Measurements from ENCODE around the gene ABITRAM. TPM values are rescaled to one million over a fixed set of nuclear protein-coding genes. Genes with fewer than 3 reads are reported as not detected.

The ABITRAM gene
- total and polyA plus RNA-seq, 2 donors (not counting 3 experiments of a cell fraction or from before 2014, with no cell fraction given) = 8.8 to 10.6 TPM

- Histone ChIP-seq H3K79me2 (ENCODE audit: control insufficient read depth, insufficient read depth, low read length) (no peaks in the 10 kb centered on the region), H3K36me3 (ENCODE audit: control insufficient read depth in 2 of 2, extremely low read depth in 1 of 2, insufficient read depth in 2 of 2, low read length in 2 of 2) (peaks cover 8 to 22% of the 10 kb centered on the region in 2 experiments), H2AFZ (ENCODE audit: low read depth, low read length) (no peak overlapping the region), H3K4me1 (ENCODE audit: control insufficient read depth, extremely low read depth, insufficient read depth, low read length) (peaks cover 1% of the 10 kb centered on the region), H3K9me1 (replicated peaks; ENCODE audit: control insufficient read depth, extremely low read depth, insufficient read depth, low read length) (no peaks in the 10 kb centered on the region), H3K9me3 (replicated peaks; ENCODE audit: control insufficient read depth, insufficient read depth, low read length) (no peaks in the 10 kb centered on the region), H3K4me2 (ENCODE audit: insufficient read depth, low read length) (no peak overlapping the region), H3K9ac (replicated peaks; ENCODE audit: extremely low read depth, insufficient read depth, low read length) (no peak overlapping the region), H3K4me3 (replicated peaks in 1 of 3; ENCODE audit: insufficient read depth in 1 of 3, low read depth in 1 of 3, low read length in 3 of 3) (no peak overlapping the region), H3K27ac (ENCODE audit: insufficient read depth, low read depth, low read length) (no peak overlapping the region), H4K20me1 (replicated peaks; ENCODE audit: control insufficient read depth, extremely low read depth, insufficient read depth, low read length) (no peaks in the 10 kb centered on the region), H3K27me3 (ENCODE audit: control insufficient read depth in 2 of 2, insufficient read depth in 2 of 2, low read length in 2 of 2) (no peaks in the 10 kb centered on the region)
- POLR2A ChIA-PET = no interaction called here
- DNase-seq (ENCODE audit: low read depth, low spot score) (no peak), FAIRE-seq (no peak)
- intact Hi-C loops (cut with micrococcal nuclease) = loop anchor here (10.0 kb wide), 1 partner anchor 385 kb away; the partner anchor contains the start of gene EPB41L4B
- no peak for TF ChIP-seq EZH2 (IDR thresholded peaks at IDR 0.05; ENCODE audit: borderline replicate concordance, low read depth, low read length, severe bottlenecking)
- TF ChIP-seq, protein P1, sequence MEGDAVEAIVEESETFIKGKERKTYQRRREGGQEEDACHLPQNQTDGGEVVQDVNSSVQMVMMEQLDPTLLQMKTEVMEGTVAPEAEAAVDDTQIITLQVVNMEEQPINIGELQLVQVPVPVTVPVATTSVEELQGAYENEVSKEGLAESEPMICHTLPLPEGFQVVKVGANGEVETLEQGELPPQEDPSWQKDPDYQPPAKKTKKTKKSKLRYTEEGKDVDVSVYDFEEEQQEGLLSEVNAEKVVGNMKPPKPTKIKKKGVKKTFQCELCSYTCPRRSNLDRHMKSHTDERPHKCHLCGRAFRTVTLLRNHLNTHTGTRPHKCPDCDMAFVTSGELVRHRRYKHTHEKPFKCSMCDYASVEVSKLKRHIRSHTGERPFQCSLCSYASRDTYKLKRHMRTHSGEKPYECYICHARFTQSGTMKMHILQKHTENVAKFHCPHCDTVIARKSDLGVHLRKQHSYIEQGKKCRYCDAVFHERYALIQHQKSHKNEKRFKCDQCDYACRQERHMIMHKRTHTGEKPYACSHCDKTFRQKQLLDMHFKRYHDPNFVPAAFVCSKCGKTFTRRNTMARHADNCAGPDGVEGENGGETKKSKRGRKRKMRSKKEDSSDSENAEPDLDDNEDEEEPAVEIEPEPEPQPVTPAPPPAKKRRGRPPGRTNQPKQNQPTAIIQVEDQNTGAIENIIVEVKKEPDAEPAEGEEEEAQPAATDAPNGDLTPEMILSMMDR (IDR thresholded peaks at IDR 0.05; ENCODE audit: extremely low read depth in 1 of 2, insufficient read depth in 1 of 2, low read depth in 1 of 2, low read length in 2 of 2) = no peak
- no peak for TF ChIP-seq MYC (IDR thresholded peaks at IDR 0.05; ENCODE audit: low read depth, low read length)
- no peak for TF ChIP-seq JUN (IDR thresholded peaks at IDR 0.05; ENCODE audit: borderline replicate concordance, insufficient read depth, insufficient read length, low read depth)
- no peak for TF ChIP-seq POLR2AphosphoS5 (IDR thresholded peaks at IDR 0.05; ENCODE audit: insufficient read depth, low read depth, low read length)
- TF ChIP-seq GATA2 (IDR thresholded peaks at IDR 0.05; ENCODE audit: insufficient read depth, insufficient read length, low read depth, low read length) = no peak
- no peak for TF ChIP-seq POLR2A (IDR thresholded peaks at IDR 0.05; ENCODE audit: low read depth, low read length)
- TF ChIP-seq MAX (IDR thresholded peaks at IDR 0.05; ENCODE audit: insufficient read depth, insufficient read length) = no peak
- TF ChIP-seq FOS (IDR thresholded peaks at IDR 0.05; ENCODE audit: borderline replicate concordance, insufficient read depth, low read length) = no peak
- dilution Hi-C loops (cut with MboI; ENCODE audit: extremely low pct_ligation_motif_present, low sequenced_read_pairs) = no loop called here
- BruUV-seq (replicated peaks) = no TSS peak
- CTCF ChIA-PET = interaction anchor here (2.2 kb wide), 1 partner anchor 14 kb away, joined by 7 read pairs; no protein-coding TSS in a partner anchor
Measured at GRCh38 chr9:108939975-108940374, 5.8 kb downstream of the ABITRAM start.
